Cardiac fibroblast (primary cell): ENCODE measurements around the gene RUFY2.
"Not testable (repeated sequence)": the region's sequence is repeated elsewhere in the genome, so short reads cannot be mapped to it uniquely, and the experiment has no call there.

Source experiments
- DNase-seq, 2 donors: peaks; one replicate each; pipeline versions ENCODE4 v3.0.0 to v3.0.0-alpha.2; 2010; ENCODE audit warnings: low read depth in 2 of 2
- H3K4me3 ChIP-seq, 2 donors: replicated peaks in 1 of 2; 1 replicate in 1 of 2; 2 replicates in 1 of 2; pipeline ENCODE4 v1.5.1; 2011; ENCODE audit warnings: low read depth in 2 of 2, low read length in 2 of 2, mild to moderate bottlenecking in 2 of 2, moderate library complexity in 1 of 2
- CTCF ChIP-seq: IDR thresholded peaks from one replicate; pipeline ENCODE4 v1.5.1; 2011; ENCODE audit warnings: low read depth, mild to moderate bottlenecking, low read length, inconsistent platforms

The RUFY2 gene

GRCh38 chr10:68327889-68328786 is 78.9 kb downstream of the RUFY2 start:
- H3K4me3 ChIP-seq: peak overlapping the region in 1 of 2 donors; percentile 26
- peak; percentile 82 to 83 for DNase-seq

GRCh38 chr10:68324396-68324795 is 82.7 kb downstream of the RUFY2 start:
- DNase-seq: not testable (repeated sequence)

More at GRCh38 chr10:68327889-68328786, 78.9 kb downstream of the RUFY2 start:
- TF ChIP-seq CTCF: no peak

GRCh38 chr10:68318331-68319059 is 88.6 kb downstream of the RUFY2 start:
- no peak for DNase-seq
- no peak for TF ChIP-seq CTCF
- no peak overlapping the region for H3K4me3 ChIP-seq

More at GRCh38 chr10:68324396-68324795, 82.7 kb downstream of the RUFY2 start:
- H3K4me3 ChIP-seq: not testable (repeated sequence)

GRCh38 chr10:68315582-68315981 is 91.5 kb downstream of the RUFY2 start:
- no peak overlapping the region for H3K4me3 ChIP-seq
- DNase-seq: no peak
- TF ChIP-seq CTCF: no peak

- not testable (repeated sequence) for H3K4me3 ChIP-seq, DNase-seq
Measured at GRCh38 chr10:68314930-68315329, 92.1 kb downstream of the RUFY2 start.

GRCh38 chr10:68310531-68310930 is 96.5 kb downstream of the RUFY2 start:
- no peak for DNase-seq
- no peak for TF ChIP-seq CTCF
- H3K4me3 ChIP-seq: no peak overlapping the region

- DNase-seq: no peak
- TF ChIP-seq CTCF: no peak
- H3K4me3 ChIP-seq: no peak overlapping the region
Measured at GRCh38 chr10:68305854-68306253, 101.2 kb downstream of the RUFY2 start.
